ENCODE data around the gene CILP. TPM values are rescaled to one million over a fixed set of nuclear protein-coding genes. Genes with fewer than 3 reads are reported as not detected.
"Not testable (repeated sequence)": the region's sequence is repeated elsewhere in the genome, so short reads cannot be mapped to it uniquely, and the experiment has no call there.

The CILP gene
- polyA plus RNA-seq, 3 donors, result 0.13 TPM; not detected in 2

- H2AFZ ChIP-seq (ENCODE audit: insufficient read depth, low read depth, low read length, poor library complexity, severe bottlenecking), result no peak overlapping the region
- H3K36me3 Mint-ChIP-seq, result no peaks in the 10 kb centered on the region
Observed at GRCh38 chr15:65189102-65189740, 22.1 kb downstream of the CILP start.

GRCh38 chr15:65188472-65188871 lies 22.8 kb downstream of the CILP start:
- not testable (repeated sequence) for H3K9me3 ChIP-seq (replicated peaks in 1 of 2; ENCODE audit: control insufficient read depth in 1 of 2, insufficient read depth in 1 of 2, low read length in 2 of 2); DNase-seq; H3K4me2 ChIP-seq (replicated peaks; ENCODE audit: extremely low read depth, low read length, poor library complexity, severe bottlenecking); H3K36me3 ChIP-seq (replicated peaks in 1 of 2; ENCODE audit: control insufficient read depth in 1 of 2, insufficient read depth in 2 of 2, low read length in 2 of 2); H3K9ac ChIP-seq (ENCODE audit: insufficient read depth, low read length, poor library complexity, severe bottlenecking); H4K20me1 ChIP-seq (ENCODE audit: insufficient read depth, low read length); H3K27ac ChIP-seq (ENCODE audit: low read depth in 1 of 2, low read length in 2 of 2); H3K4me3 ChIP-seq (replicated peaks in 1 of 3; ENCODE audit: low read depth in 2 of 3, low read length in 3 of 3); H3K27me3 ChIP-seq (ENCODE audit: control insufficient read depth in 2 of 2, insufficient read depth in 2 of 2, low read length in 2 of 2); H3K9me3 Mint-ChIP-seq; H3K27ac Mint-ChIP-seq; H3K36me3 Mint-ChIP-seq; H3K27me3 Mint-ChIP-seq (ENCODE audit: low read depth in 3 of 3); H2AFZ ChIP-seq (ENCODE audit: insufficient read depth, low read depth, low read length, poor library complexity, severe bottlenecking); H3K4me3 Mint-ChIP-seq
- Histone ChIP-seq H3K79me2 (ENCODE audit: insufficient read depth, low read length) (peaks cover 17% of the 10 kb centered on the region), H3K4me1 (ENCODE audit: control insufficient read depth in 1 of 2, insufficient read depth in 2 of 2, low read length in 2 of 2) (peaks cover 8 to 18% of the 10 kb centered on the region in 2 donors)
- WGBS (ENCODE audit: insufficient coverage), result 92% methylated on average over 6 of the region's 9 CpGs
- H3K4me1 Mint-ChIP-seq, result peaks cover 13% of the 10 kb centered on the region
- intact Hi-C loops (cut with micrococcal nuclease), result loop anchor here in 1 of 2 donors (5.0 kb wide), 1 partner anchor 109 kb away; the partner anchor contains the start of gene RNU5A-1

More at GRCh38 chr15:65189102-65189740, 22.1 kb downstream of the CILP start:
- peak in 1 of 3 donors; percentile 14 for DNase-seq
- H4K20me1 ChIP-seq (ENCODE audit: insufficient read depth, low read length), result no peaks in the 10 kb centered on the region
- no peaks in the 10 kb centered on the region for H3K9me3 ChIP-seq (replicated peaks in 1 of 2; ENCODE audit: control insufficient read depth in 1 of 2, insufficient read depth in 1 of 2, low read length in 2 of 2)
- peaks cover 4 to 11% of the 10 kb centered on the region in 2 donors for H3K4me1 ChIP-seq (ENCODE audit: control insufficient read depth in 1 of 2, insufficient read depth in 2 of 2, low read length in 2 of 2)
- H3K9me3 Mint-ChIP-seq, result peaks cover 0 to 2% (median 0%) of the 10 kb centered on the region in 7 donors
- intact Hi-C loops (cut with micrococcal nuclease), result loop anchor here in 1 of 2 donors (5.0 kb wide), 1 partner anchor 108 kb away; the partner anchor contains the start of gene RNU5A-1
- H3K9ac ChIP-seq (ENCODE audit: insufficient read depth, low read length, poor library complexity, severe bottlenecking), result no peak overlapping the region
- WGBS (ENCODE audit: insufficient coverage), result no CpG with 5 or more reads among the region's 3 CpGs
- TF ChIP-seq CTCF (IDR thresholded peaks at IDR 0.05), result peak; percentile 44
- H3K4me3 Mint-ChIP-seq, result no peak overlapping the region
- no peak overlapping the region for H3K4me2 ChIP-seq (replicated peaks; ENCODE audit: extremely low read depth, low read length, poor library complexity, severe bottlenecking)
- H3K4me3 ChIP-seq (replicated peaks in 1 of 3; ENCODE audit: low read depth in 2 of 3, low read length in 3 of 3), result no peak overlapping the region
- H3K27ac ChIP-seq (ENCODE audit: low read depth in 1 of 2, low read length in 2 of 2), result no peak overlapping the region
- peaks cover 6% of the 10 kb centered on the region for H3K4me1 Mint-ChIP-seq
- no peaks in the 10 kb centered on the region for H3K27me3 ChIP-seq (ENCODE audit: control insufficient read depth in 2 of 2, insufficient read depth in 2 of 2, low read length in 2 of 2)
- H3K79me2 ChIP-seq (ENCODE audit: insufficient read depth, low read length), result peaks cover 9% of the 10 kb centered on the region
- no peaks in the 10 kb centered on the region for H3K36me3 ChIP-seq (replicated peaks in 1 of 2; ENCODE audit: control insufficient read depth in 1 of 2, insufficient read depth in 2 of 2, low read length in 2 of 2)
- no peak overlapping the region for H3K27ac Mint-ChIP-seq
- H3K27me3 Mint-ChIP-seq (ENCODE audit: low read depth in 3 of 3), result no peaks in the 10 kb centered on the region
